Neural cell (in vitro differentiated cells): ENCODE results near the gene MAGEB18. TPM values are rescaled to one million over a fixed set of nuclear protein-coding genes. Genes with fewer than 3 reads are reported as not detected.

Source experiments
- H2AFZ ChIP-seq: fragments of 200-600, 300-800 bp; sonication (generic), shearing (Covaris generic); 2 replicates; pipeline ENCODE4 v1.6.0; 2014; ENCODE audit warnings: low read depth, mild to moderate bottlenecking, antibody characterized with exemption, low read length, moderate library complexity
- H3F3A ChIP-seq: fragments of 200-600 bp; shearing (Covaris generic); 2 replicates; pipeline ENCODE4 v1.6.1; 2016; ENCODE audit warnings: mild to moderate bottlenecking, moderate library complexity, mixed read lengths, antibody characterized with exemption, low read length; ENCODE audit not compliant: insufficient read depth, poor library complexity, severe bottlenecking
- H3K27ac ChIP-seq: fragments of 200-600, 300-800 bp; sonication (generic), shearing (Covaris generic); 2 replicates; pipeline ENCODE4 v1.5.1; 2014; ENCODE audit warnings: mild to moderate bottlenecking, low read length, moderate library complexity
- H3K27me3 ChIP-seq: fragments of 300-800, 200-600 bp; sonication (generic), shearing (Covaris generic); 2 replicates; pipeline ENCODE4 v1.6.0; 2014; ENCODE audit warnings: mild to moderate bottlenecking, low read depth, low read length, moderate library complexity; ENCODE audit not compliant: insufficient read depth
- H3K36me3 ChIP-seq: fragments of 300-800, 200-600 bp; sonication (generic), shearing (Covaris generic); 2 replicates; pipeline ENCODE4 v1.5.1; 2014; ENCODE audit warnings: mild to moderate bottlenecking, antibody characterized with exemption, low read length, moderate library complexity; ENCODE audit not compliant: insufficient read depth
- H3K4me2 ChIP-seq: fragments of 300-800, 200-600 bp; sonication (generic), shearing (Covaris generic); 2 replicates; pipeline ENCODE4 v1.6.0; 2014; ENCODE audit warnings: mild to moderate bottlenecking, low read length
- H3K4me3 ChIP-seq: fragments of 300-800, 200-600 bp; sonication (generic), shearing (Covaris generic); 2 replicates; pipeline ENCODE4 v1.5.1; 2014; ENCODE audit warnings: mild to moderate bottlenecking, low read length, moderate library complexity
- H3K79me2 ChIP-seq: fragments of 200-600 bp; shearing (Covaris generic); replicated peaks from 2 replicates; pipeline ENCODE4 v1.6.0; 2014; ENCODE audit warnings: mild to moderate bottlenecking, low read length, moderate library complexity; ENCODE audit not compliant: insufficient read depth
- H3K9ac ChIP-seq: fragments of 300-800, 200-600 bp; sonication (generic), shearing (Covaris generic); 2 replicates; pipeline ENCODE4 v1.6.1; 2016; ENCODE audit warnings: mild to moderate bottlenecking, low read length, mixed read lengths
- H3K9me2 ChIP-seq: fragments of 200-600 bp; shearing (Covaris generic); 2 replicates; pipeline ENCODE4 v1.6.1; 2016; ENCODE audit warnings: mild to moderate bottlenecking, low read length, mixed read lengths; ENCODE audit not compliant: insufficient read depth
- H3K9me3 ChIP-seq: fragments of 200-600, 300-800 bp; sonication (generic), shearing (Covaris generic); 2 replicates; pipeline ENCODE4 v1.6.1; 2016; ENCODE audit warnings: mild to moderate bottlenecking, mixed run types, low read length, moderate library complexity, mixed read lengths
- H4K20me1 ChIP-seq: fragments of 200-600 bp; shearing (Covaris generic); 2 replicates; pipeline ENCODE4 v1.6.1; 2016; ENCODE audit warnings: mild to moderate bottlenecking, mixed run types; ENCODE audit not compliant: insufficient read depth
- EP300 ChIP-seq: fragments of 450-650 bp; conservative IDR thresholded peaks from 2 replicates; pipeline ENCODE4 v1.6.1; 2014; ENCODE audit warnings: antibody characterized with exemption, mild to moderate bottlenecking, moderate library complexity; ENCODE audit not compliant: poor library complexity, severe bottlenecking
- EZH2 ChIP-seq: fragments of 200-600, 300-800 bp; shearing (Covaris generic), sonication (generic); IDR thresholded peaks from 2 replicates; pipeline ENCODE4 v1.6.1; 2014; ENCODE audit warnings: antibody characterized with exemption, low read length, borderline replicate concordance, mild to moderate bottlenecking; ENCODE audit not compliant: insufficient read depth, poor library complexity, severe bottlenecking
- MXI1 ChIP-seq: fragments of 450-650 bp; conservative IDR thresholded peaks from 2 replicates; pipeline ENCODE4 v1.6.1; 2014; ENCODE audit warnings: antibody characterized with exemption, mild to moderate bottlenecking; ENCODE audit not compliant: poor library complexity, severe bottlenecking
- POLR2AphosphoS5 ChIP-seq: IDR thresholded peaks from 2 replicates; pipeline ENCODE4 v1.6.1; 2012
- RAD21 ChIP-seq: fragments of 450-650 bp; conservative IDR thresholded peaks from 2 replicates; pipeline ENCODE4 v1.6.1; 2014; ENCODE audit warnings: antibody characterized with exemption, mild to moderate bottlenecking, moderate library complexity
- SMC3 ChIP-seq: fragments of 450-650 bp; conservative IDR thresholded peaks from 2 replicates; pipeline ENCODE4 v1.6.1; 2014; ENCODE audit warnings: antibody characterized with exemption, mild to moderate bottlenecking, moderate library complexity; ENCODE audit not compliant: poor library complexity
- TAF1 ChIP-seq: IDR thresholded peaks from 2 replicates; pipeline ENCODE4 v1.6.1; 2012; ENCODE audit warnings: low read depth
- polyA plus RNA-seq: library from polyadenylated mRNA; depleted of rRNA; stranded (reverse); fragments of >200 nt; gene quantifications from 2 replicates; pipeline ENCODE4 v1.2.3, GENCODE V29; 2014
- TF ChIP-seq, protein P1 (sequence below): fragments of 450-650 bp; IDR thresholded peaks from 2 replicates; pipeline ENCODE4 v1.5.1; 2014; ENCODE audit warnings: antibody characterized with exemption, mild to moderate bottlenecking, moderate library complexity; ENCODE audit not compliant: poor library complexity, severe bottlenecking
- TF ChIP-seq, protein P2 (sequence below): IDR thresholded peaks from 2 replicates; pipeline ENCODE4 v1.6.1; 2012; ENCODE audit warnings: borderline replicate concordance

Gene MAGEB18
- polyA plus RNA-seq, 1 donor from 2014 or later = not detected

DNA sequence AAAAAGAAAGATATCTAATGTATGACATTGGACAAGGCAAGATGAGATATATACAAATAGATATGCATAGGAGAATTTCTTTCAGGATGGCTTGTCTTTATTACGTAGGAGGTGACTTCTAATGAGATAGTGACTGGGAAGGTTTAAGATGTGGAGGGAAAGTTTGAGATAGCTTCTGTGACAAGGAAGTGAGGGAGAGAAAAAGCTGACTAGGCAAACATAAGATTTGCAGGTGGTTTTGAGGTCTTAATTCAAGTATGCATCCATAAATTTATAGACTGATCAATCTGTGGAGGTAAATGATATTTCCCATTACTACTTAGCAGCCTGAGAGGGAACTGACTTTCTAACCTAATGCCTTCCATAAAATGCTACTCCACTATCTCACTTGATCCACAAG lies 29.0 kb upstream of the MAGEB18 start:
- Histone ChIP-seq H3K9ac (no peak overlapping the region), H4K20me1 (no peaks in the 10 kb centered on the region), H3K27me3 (no peaks in the 10 kb centered on the region), H3K4me2 (no peak overlapping the region), H3K79me2 (no peaks in the 10 kb centered on the region), H3K9me2 (no peaks in the 10 kb centered on the region), H3F3A (no peaks in the 10 kb centered on the region), H3K9me3 (no peaks in the 10 kb centered on the region), H3K4me3 (no peak overlapping the region), H3K27ac (no peak overlapping the region), H2AFZ (no peak overlapping the region), H3K36me3 (no peaks in the 10 kb centered on the region)
- TF ChIP-seq TAF1 (no peak), EZH2 (no peak), MXI1 (no peak), EP300 (no peak), SMC3 (no peak), POLR2AphosphoS5 (no peak), RAD21 (no peak)
- TF ChIP-seq, protein P1, sequence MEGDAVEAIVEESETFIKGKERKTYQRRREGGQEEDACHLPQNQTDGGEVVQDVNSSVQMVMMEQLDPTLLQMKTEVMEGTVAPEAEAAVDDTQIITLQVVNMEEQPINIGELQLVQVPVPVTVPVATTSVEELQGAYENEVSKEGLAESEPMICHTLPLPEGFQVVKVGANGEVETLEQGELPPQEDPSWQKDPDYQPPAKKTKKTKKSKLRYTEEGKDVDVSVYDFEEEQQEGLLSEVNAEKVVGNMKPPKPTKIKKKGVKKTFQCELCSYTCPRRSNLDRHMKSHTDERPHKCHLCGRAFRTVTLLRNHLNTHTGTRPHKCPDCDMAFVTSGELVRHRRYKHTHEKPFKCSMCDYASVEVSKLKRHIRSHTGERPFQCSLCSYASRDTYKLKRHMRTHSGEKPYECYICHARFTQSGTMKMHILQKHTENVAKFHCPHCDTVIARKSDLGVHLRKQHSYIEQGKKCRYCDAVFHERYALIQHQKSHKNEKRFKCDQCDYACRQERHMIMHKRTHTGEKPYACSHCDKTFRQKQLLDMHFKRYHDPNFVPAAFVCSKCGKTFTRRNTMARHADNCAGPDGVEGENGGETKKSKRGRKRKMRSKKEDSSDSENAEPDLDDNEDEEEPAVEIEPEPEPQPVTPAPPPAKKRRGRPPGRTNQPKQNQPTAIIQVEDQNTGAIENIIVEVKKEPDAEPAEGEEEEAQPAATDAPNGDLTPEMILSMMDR = no peak
- TF ChIP-seq, protein P2, sequence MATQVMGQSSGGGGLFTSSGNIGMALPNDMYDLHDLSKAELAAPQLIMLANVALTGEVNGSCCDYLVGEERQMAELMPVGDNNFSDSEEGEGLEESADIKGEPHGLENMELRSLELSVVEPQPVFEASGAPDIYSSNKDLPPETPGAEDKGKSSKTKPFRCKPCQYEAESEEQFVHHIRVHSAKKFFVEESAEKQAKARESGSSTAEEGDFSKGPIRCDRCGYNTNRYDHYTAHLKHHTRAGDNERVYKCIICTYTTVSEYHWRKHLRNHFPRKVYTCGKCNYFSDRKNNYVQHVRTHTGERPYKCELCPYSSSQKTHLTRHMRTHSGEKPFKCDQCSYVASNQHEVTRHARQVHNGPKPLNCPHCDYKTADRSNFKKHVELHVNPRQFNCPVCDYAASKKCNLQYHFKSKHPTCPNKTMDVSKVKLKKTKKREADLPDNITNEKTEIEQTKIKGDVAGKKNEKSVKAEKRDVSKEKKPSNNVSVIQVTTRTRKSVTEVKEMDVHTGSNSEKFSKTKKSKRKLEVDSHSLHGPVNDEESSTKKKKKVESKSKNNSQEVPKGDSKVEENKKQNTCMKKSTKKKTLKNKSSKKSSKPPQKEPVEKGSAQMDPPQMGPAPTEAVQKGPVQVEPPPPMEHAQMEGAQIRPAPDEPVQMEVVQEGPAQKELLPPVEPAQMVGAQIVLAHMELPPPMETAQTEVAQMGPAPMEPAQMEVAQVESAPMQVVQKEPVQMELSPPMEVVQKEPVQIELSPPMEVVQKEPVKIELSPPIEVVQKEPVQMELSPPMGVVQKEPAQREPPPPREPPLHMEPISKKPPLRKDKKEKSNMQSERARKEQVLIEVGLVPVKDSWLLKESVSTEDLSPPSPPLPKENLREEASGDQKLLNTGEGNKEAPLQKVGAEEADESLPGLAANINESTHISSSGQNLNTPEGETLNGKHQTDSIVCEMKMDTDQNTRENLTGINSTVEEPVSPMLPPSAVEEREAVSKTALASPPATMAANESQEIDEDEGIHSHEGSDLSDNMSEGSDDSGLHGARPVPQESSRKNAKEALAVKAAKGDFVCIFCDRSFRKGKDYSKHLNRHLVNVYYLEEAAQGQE = no peak

DNA sequence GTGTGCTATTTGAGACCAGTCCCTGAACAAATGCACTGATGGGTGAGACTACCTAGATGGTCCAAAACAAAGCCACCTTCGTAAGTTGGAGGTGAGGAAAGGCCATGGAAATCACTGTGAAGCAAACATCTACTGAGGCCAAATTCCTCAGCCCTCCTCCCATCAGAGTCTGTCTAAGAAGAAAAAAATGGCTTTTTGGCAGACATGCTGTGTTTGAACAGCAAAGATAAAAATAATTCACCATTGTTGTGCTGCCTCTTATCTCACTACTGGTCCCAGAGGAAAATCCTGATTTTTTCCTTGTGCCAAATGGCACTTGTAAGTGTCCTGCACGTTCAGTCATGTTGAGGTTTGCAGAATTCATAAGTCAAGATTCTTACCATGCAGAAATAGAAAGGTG lies 7.9 kb downstream of the MAGEB18 start:
- Histone ChIP-seq H3K4me2 (no peak overlapping the region), H3K9me2 (no peaks in the 10 kb centered on the region)
- TF ChIP-seq SMC3 (no peak), EZH2 (no peak), MXI1 (no peak)

DNA sequence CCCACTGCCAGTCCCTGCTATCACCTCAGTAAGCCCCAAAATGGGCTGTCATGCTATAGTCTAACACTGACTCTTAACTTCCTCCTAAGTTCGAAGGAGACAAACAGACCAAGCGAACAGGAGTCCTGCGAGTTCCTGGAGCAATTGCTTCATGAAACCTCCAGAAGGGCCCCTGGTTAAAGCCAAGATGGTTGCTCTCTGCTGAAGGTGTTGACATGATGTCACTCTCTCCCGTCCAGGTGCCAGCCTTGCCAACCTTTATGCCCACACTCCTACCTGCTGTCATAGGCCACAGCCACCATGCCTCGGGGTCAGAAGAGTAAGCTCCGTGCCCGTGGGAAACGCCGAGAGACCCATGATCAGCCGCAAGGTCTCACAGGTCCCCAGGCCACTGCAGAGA lies 22.2 kb downstream of the MAGEB18 start, which contains the start of gene MAGEB6B:
MAGEB6B (plus strand) TSS at position 301 of the 400 bp plus-strand sequence; CDS start at position 301, 0 bp downstream.
- Histone ChIP-seq H3K9me3 (no peaks in the 10 kb centered on the region), H3K4me2 (no peak within 1 kb of the TSS), H3K79me2 (no peaks in the 10 kb centered on the region), H3K36me3 (no peaks in the 10 kb centered on the region), H3K9me2 (no peaks in the 10 kb centered on the region), H2AFZ (no peak within 1 kb of the TSS), H3F3A (no peaks in the 10 kb centered on the region), H3K9ac (no peak within 1 kb of the TSS), H3K27ac (no peak within 1 kb of the TSS), H3K27me3 (no peaks in the 10 kb centered on the region), H4K20me1 (no peaks in the 10 kb centered on the region), H3K4me3 (no peak within 1 kb of the TSS)
- TF ChIP-seq MXI1 (no peak), TAF1 (no peak)
- TF ChIP-seq, protein P2 = no peak
- TF ChIP-seq, protein P1 = no peak

More for the DNA sequence above, 7.9 kb downstream of the MAGEB18 start:
- H3K9me3 ChIP-seq = no peaks in the 10 kb centered on the region
- no peaks in the 10 kb centered on the region for H3K36me3 ChIP-seq
- no peaks in the 10 kb centered on the region for H4K20me1 ChIP-seq
- no peak overlapping the region for H2AFZ ChIP-seq
- H3K27me3 ChIP-seq = no peaks in the 10 kb centered on the region
- H3K4me3 ChIP-seq = no peak overlapping the region
- H3K79me2 ChIP-seq = no peaks in the 10 kb centered on the region
- H3F3A ChIP-seq = no peaks in the 10 kb centered on the region
- no peak overlapping the region for H3K27ac ChIP-seq
- no peak overlapping the region for H3K9ac ChIP-seq
